Uterus (tissue), 2 donors: ENCODE measurements around the gene DPH6.

Experiments
- POLR2A ChIP-seq, 2 donors: fragments of 450-650 bp; IDR thresholded peaks; one replicate each; pipeline ENCODE4 v1.6.1; 2016; ENCODE audit warnings: antibody characterized with exemption in 2 of 2, mild to moderate bottlenecking in 1 of 2, moderate library complexity in 1 of 2
- TF ChIP-seq, protein P1 (sequence below), 4 experiments: fragments of 200-600 bp in 2 of 4; fragments of 450-650 bp in 2 of 4; sonication (generic) in 2 of 4; IDR thresholded peaks; one replicate each; pipeline ENCODE4 v1.5.1; 2016 to 2019; ENCODE audit warnings: antibody characterized with exemption in 4 of 4, mild to moderate bottlenecking in 2 of 4, moderate library complexity in 1 of 4

DNA sequence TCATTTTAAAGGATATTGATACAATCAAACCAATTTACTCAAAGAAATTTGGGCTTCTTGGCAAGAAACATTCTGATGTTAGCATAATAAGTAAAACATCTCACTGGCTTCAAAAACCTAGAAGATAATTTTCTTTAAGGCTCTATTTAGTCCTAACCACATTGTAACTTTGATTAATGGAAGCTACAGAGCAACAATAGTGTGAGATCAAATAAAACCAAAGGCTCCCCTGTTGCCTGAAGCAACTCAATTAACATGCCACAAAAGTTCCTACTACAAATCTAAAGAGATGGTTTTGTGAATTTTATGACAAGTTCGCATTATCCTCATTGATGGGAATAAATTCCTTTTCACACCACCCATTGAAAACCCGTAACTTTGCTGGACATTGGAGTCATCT, 5.9 kb downstream of the DPH6 start:
- TF ChIP-seq, protein P1, sequence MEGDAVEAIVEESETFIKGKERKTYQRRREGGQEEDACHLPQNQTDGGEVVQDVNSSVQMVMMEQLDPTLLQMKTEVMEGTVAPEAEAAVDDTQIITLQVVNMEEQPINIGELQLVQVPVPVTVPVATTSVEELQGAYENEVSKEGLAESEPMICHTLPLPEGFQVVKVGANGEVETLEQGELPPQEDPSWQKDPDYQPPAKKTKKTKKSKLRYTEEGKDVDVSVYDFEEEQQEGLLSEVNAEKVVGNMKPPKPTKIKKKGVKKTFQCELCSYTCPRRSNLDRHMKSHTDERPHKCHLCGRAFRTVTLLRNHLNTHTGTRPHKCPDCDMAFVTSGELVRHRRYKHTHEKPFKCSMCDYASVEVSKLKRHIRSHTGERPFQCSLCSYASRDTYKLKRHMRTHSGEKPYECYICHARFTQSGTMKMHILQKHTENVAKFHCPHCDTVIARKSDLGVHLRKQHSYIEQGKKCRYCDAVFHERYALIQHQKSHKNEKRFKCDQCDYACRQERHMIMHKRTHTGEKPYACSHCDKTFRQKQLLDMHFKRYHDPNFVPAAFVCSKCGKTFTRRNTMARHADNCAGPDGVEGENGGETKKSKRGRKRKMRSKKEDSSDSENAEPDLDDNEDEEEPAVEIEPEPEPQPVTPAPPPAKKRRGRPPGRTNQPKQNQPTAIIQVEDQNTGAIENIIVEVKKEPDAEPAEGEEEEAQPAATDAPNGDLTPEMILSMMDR (IDR thresholded peaks at IDR 0.05), result no peak
- no peak for TF ChIP-seq POLR2A (IDR thresholded peaks at IDR 0.05)
